C1 segment of cervical spinal cord (tissue), 14 donors: ENCODE data around the gene SYCP2L.
"Not testable (repeated sequence)": the region's sequence is repeated elsewhere in the genome, so short reads cannot be mapped to it uniquely, and the experiment has no call there.

Source experiments
- DNase-seq, 14 donors: peaks; one replicate each; lab custom pipeline; 2025; lab: John Stamatoyannopoulos, UW

The SYCP2L gene

GRCh38 chr6:10954590-10955010 lies 67.7 kb downstream of the SYCP2L start:
- DNase-seq, result peak in 10 of 14 donors; percentile 3 to 57 (median 22)

GRCh38 chr6:10956776-10957175 lies 69.9 kb downstream of the SYCP2L start:
- DNase-seq, result no peak

- no peak for DNase-seq
Measured at GRCh38 chr6:10957414-10957886, 70.6 kb downstream of the SYCP2L start.

GRCh38 chr6:10960171-10960570 lies 73.3 kb downstream of the SYCP2L start:
- no peak for DNase-seq

GRCh38 chr6:10961837-10962236 lies 75.0 kb downstream of the SYCP2L start:
- no peak for DNase-seq

- DNase-seq, result no peak
Measured at GRCh38 chr6:10962673-10963072, 75.8 kb downstream of the SYCP2L start.

GRCh38 chr6:10963113-10963512 lies 76.3 kb downstream of the SYCP2L start:
- no peak for DNase-seq

- no peak for DNase-seq
Measured at GRCh38 chr6:10964684-10965083, 77.8 kb downstream of the SYCP2L start.

GRCh38 chr6:10968776-10969175 lies 81.9 kb downstream of the SYCP2L start:
- DNase-seq, result no peak

GRCh38 chr6:10970731-10971130 lies 83.9 kb downstream of the SYCP2L start:
- no peak for DNase-seq

GRCh38 chr6:10972196-10972595 lies 85.3 kb downstream of the SYCP2L start:
- no peak for DNase-seq

- no peak for DNase-seq
Measured at GRCh38 chr6:10976571-10976970, 89.7 kb downstream of the SYCP2L start.

GRCh38 chr6:10977231-10977968 lies 90.5 kb downstream of the SYCP2L start:
- no peak for DNase-seq

GRCh38 chr6:10979603-10980002 lies 92.8 kb downstream of the SYCP2L start:
- no peak for DNase-seq

GRCh38 chr6:10981409-10981808 lies 94.6 kb downstream of the SYCP2L start:
- DNase-seq, result no peak

GRCh38 chr6:10984959-10985358 lies 98.1 kb downstream of the SYCP2L start:
- not testable (repeated sequence) for DNase-seq

- DNase-seq, result no peak
Measured at GRCh38 chr6:10989587-10989986, 102.7 kb downstream of the SYCP2L start.

- no peak for DNase-seq
Measured at GRCh38 chr6:10991115-10991514, 104.3 kb downstream of the SYCP2L start.

GRCh38 chr6:10993896-10994295 lies 107.0 kb downstream of the SYCP2L start:
- no peak for DNase-seq

GRCh38 chr6:10995114-10995707 lies 108.4 kb downstream of the SYCP2L start:
- no peak for DNase-seq

GRCh38 chr6:10999994-11000393 lies 113.1 kb downstream of the SYCP2L start:
- DNase-seq, result no peak

GRCh38 chr6:11002176-11002575 lies 115.3 kb downstream of the SYCP2L start:
- DNase-seq, result no peak

- DNase-seq, result not testable (repeated sequence)
Measured at GRCh38 chr6:11003297-11003696, 116.4 kb downstream of the SYCP2L start.
